Measurements from ENCODE around the gene BET1L.

The BET1L gene

DNA sequence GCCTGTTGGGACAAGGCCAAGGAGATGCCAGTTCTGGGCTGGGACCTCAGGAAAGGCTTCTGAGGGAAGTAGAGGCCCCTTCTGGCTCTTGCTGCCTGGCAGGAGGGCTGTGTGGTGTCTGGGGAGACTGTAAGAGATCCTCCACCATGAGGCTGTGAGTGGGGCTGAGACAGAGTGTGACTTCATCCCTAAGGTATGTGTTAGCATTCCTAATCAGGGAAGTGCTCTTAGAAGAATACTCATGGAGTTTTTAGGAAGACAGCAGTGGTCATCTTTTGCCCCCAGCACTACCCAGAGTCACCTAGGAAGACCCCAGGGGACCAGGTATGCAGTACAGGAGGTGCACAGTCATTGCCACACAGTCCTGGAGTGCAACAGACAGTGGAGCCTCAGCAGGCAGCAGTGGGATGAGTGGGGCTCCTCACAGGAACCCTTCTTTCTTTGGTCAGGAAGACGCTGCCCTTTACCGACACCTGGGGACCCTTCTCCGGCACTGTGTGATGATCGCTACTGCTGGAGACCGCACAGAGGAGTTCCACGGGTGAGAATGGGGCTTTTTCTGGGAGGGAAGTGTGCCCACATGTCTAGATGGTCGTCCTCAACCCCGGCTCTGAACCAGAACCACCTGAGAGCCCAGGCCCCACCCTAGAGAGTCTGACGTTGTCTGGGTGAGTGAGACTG lies 3.1 kb upstream of the BET1L start:
- DNase-seq (ENCODE audit: low read depth, low spot score): no peak

DNA sequence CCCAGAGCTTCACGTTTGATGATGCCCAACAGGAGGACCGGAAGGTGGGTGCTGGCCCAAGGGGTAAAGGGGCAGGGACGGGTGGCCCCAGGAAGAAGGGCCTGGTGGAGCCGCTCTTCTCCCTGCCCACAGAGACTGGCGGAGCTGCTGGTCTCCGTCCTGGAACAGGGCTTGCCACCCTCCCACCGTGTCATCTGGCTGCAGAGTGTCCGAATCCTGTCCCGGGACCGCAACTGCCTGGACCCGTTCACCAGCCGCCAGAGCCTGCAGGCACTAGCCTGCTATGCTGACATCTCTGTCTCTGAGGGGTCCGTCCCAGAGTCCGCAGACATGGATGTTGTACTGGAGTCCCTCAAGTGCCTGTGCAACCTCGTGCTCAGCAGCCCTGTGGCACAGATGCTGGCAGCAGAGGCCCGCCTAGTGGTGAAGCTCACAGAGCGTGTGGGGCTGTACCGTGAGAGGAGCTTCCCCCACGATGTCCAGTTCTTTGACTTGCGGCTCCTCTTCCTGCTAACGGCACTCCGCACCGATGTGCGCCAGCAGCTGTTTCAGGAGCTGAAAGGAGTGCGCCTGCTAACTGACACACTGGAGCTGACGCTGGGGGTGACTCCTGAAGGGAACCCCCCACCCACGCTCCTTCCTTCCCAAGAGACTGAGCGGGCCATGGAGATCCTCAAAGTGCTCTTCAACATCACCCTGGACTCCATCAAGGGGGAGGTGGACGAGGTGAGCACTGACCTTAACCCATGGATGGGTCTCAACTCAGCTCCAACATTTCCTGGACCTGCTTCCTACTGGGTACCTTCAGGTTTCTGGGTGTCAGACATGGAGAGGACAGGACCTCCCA lies 2.3 kb upstream of the BET1L start:
- DNase-seq (ENCODE audit: low read depth, low spot score): no peak

DNA sequence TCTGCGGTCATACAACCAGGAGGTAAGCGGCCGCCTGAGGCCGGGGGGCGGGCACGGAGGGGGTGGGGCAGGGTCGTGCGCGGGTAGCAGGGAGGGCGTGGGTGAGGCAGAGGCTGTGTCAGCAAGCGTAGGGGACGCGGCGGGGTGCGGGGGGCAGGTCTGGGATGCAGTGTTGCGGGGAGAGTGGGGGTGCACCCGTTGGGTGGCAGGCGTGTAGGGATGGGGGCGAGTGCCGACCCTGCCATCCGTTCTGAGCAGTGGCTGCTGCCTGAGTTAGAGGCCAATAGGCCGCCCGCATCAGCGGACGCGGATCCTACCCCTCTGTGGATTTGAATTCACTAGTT lies 1.7 kb upstream of the BET1L start:
- no peak for DNase-seq (ENCODE audit: low read depth, low spot score)

DNA sequence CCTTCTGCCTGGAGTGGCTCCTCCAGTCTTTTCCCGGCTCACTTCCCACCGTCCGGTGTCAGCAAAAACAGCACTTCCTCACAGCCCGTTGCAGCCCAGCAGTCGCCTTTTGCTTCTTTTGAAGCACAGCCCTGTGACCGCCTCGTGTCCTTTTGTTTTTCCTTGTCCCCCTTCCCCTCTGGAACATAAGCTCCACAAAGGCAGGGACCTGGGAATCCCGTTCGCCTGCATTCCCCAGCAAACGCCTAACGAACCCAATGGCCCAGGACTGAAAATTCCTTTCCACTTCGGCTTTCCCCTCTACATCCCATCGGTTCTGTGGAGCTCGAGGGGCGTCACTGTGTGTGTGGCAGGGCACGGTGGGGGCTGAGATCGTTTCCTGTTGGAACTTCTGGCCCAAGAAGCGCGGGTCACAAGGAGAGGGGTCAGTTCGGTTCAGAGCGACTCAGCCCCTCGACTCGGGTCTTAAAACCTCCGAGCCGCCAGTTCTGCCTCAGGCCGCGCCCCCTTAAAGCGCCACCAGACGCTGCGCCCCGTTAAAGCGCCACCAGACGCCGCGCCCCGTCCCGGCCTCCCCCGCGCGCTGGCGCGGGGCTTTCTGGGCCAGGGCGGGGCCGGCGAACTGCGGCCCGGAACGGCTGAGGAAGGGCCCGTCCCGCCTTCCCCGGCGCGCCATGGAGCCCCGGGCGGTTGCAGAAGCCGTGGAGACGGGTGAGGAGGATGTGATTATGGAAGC lies 1.1 kb upstream of the BET1L start:
- no peak for DNase-seq (ENCODE audit: low read depth, low spot score)

DNA sequence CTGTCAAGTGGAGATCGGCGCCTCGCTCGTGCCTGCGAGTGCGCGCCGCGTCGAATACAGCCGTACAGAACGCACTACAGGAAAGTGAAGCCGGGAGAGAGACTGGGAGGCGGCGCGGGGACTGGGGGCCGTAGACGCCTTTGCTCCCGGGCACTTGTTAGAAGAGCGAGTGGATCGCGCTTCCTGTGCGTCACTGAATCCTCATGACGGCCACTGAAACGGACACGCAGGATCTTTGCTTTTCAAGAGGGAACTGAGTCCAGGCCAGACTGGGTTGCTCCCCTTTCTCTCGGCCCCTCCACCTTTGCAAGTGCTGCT lies 623 bp upstream of the BET1L start:
- no peak for DNase-seq (ENCODE audit: low read depth, low spot score)

DNA sequence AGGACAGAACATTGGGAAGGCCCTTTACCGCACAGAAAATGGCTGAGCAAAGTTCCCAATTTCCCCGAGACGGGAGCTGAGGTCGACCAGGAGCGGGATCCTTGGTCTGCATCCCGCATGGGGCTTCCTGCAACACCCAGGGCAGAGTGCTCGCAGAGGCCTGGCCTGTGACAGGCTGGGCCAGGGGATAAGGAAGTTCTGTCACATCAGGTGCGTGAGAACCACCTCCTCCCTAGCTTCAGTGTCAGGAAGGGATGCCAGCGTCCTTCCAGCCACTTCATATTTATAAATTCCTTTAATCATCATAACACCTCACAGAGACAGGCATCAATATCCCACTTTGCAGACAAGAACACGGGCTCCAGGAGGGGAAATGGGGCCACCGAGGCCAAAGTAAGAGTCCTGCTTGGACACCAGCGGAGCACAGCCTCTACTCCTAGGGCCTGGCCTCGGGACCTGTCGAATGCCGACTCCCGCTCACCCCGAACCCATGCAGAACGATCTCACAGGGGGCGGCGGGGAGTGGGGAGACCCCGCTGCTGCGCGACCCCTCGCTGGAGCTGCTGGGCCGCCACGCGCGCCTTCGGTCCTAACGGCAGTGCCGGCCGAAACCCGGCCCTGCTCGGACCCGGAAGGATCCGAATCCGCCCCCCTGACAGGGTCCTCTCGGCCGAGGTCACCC lies 532 bp downstream of the BET1L start:
- DNase-seq (ENCODE audit: low read depth, low spot score): no peak

DNA sequence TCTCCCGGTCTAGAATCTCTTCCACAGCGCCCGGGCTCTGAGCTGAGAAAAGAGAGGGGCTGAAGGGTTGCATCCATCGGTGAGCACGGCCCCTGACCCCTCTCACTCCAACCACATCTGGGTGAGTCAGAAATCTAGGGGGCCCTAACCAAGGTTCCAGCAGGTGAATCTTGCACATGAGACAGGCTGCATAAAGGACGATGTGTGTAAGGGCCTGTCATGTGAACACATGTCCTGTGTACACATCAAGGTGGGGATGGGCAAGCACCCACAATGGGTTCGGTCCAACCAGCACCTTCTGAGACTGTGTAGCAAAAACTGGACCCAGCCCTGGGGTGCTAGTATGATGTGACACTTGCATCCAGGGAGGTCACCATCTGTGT lies 1.2 kb downstream of the BET1L start:
- no peak for DNase-seq (ENCODE audit: low read depth, low spot score)

DNA sequence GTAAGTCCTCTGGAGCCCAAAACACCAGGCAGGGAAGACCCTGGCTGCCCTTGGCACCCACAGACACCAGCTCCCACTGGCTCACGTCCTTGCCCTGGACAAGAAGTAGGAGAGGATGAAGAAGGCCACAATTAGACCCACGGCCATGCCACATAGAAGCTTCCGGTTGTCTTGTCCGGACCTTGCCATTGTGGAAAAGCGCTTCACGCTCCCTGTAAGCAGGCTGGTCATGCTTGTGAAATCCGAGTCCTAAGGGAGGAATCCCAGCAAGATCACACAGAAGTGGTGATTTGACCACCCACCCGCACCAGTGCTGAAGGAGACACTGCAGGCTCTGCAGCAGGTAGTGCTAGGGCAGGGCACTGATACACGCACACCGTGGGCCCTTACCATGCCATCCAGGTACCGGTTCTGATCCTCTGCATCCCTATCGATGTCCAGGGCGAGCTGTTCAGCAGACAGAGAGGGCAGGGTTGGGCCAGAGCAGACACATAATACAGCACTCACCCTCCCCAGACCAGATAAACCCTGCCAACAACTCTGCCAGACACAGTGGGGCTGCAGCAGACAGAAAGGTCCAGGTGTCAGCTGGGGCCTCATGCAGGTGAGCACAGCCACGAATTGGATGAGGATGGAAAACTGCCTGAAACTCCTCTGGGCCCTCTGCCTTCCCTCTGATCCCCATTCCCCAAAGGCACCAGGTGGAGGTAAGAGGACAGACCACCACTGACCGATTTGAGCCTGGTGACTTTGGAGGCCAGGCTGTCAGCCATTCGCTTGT lies 1.8 kb downstream of the BET1L start:
- no peak for DNase-seq (ENCODE audit: low read depth, low spot score)

DNA sequence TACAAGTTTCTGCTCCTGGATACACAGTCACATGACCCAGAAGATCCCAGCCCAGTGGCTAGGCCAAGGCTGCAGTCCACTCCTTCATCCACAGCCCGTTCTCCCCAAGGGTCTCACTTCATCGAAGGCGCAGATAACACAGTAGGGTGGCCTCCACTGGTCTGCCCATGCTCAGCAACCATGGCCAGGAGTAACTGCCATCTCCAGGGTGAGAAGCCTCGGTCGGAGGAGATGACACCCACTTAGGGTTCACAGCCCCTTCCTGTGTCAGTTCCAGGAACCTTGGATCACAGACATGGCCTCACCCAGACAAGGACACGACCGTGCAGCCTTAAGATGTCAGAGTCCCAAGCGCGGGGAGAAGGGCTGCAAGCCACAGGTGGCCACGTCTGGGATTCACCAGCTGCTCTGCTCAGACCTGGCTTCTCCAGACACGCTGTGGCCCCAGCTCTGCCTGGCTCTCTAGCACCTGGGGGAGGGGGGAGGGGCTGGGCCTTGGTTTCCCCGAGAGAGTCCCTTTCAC lies 2.6 kb downstream of the BET1L start:
- no peak for DNase-seq (ENCODE audit: low read depth, low spot score)

DNA sequence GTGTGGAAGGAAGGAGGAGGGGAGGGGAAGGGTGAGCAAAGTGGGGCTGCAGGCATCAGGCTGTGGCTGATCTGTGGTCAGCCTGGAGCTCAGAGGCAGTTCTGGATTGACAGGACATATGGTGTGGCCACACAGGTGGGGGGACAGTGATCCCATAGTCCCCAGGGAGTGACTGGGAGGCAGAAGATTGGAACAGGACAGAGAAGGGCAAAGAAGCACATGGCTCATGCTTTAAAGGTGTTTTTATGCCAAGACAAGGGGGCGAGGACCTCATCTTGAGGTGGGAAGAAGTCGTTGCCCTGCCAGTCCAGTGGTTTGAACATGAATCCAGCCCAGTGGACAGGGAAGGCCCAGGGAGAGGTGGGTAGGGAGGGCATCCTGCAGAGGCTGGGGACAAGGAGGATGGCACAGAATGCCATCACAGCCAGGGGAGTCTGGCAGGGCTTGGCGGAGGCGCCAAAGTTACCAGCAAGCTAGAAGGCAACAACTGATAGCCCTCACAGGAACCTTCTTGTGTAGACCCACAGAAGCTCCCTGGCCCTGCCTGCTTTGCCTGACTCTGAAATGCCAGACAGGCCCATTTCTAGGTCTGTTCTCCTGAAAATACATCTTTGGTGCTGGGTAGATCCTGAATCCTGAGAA lies 3.1 kb downstream of the BET1L start:
- no peak for DNase-seq (ENCODE audit: low read depth, low spot score)

DNA sequence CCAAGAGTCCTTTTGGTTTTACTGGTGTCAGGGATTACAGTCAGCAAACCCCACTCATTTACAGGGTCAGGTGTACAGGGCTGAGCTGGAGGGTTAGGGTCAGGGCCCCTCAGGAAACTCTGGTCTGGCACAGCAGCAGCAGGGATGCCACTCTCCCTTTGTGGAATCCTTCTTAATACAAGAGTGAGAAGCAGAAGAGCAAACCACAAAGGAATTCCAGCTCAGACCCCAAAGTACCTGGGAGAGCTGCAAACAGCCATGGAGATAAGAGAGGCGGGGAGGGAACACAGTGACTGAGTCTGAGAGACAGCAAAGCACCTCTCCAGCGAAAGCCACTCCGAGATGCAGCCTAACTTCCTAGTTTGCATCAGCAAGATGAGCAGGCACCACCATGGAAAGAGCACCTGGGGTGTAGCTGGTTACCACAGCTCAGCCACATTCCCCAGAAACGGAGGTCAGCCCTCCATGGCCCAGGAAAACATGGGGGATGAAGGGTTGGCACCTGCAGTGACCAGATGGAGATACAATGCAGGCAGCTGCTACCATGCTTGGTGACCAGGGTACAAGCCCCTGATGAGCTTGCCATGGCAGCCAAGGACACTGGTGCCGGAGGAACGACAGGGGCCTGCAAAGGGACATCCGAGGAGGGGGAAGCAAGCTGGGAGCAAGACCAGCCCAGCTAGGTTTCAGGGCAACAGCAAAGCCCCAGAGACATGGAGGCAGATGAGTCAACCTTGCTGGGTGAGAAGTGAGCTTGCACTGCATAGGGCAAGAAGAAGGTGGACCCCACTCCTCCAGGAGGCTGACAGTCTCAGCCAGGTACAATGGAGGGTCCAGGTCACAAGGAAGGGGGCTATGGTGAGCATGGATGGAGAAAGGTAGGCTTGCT lies 3.9 kb downstream of the BET1L start:
- DNase-seq (ENCODE audit: low read depth, low spot score): no peak

DNA sequence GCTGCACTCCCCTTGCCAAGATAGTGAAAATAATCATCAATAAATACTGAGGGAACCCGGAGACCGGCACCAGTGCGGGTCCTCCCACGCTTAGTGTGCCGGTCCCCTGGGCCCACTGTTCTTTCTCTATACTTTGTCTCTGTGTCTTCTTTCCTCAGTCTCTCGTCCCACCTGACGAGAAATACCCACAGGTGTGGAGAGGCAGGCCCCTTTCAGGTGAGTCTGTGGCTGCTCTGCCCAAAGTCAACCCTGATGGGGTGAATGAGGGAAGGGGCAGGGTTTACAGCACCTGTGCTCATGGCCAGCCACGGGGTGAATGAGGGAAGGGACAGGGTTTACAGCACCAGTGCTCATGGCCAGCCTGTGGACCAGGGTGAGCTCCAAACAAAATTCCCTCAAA lies 4.7 kb downstream of the BET1L start:
- DNase-seq (ENCODE audit: low read depth, low spot score): no peak

DNA sequence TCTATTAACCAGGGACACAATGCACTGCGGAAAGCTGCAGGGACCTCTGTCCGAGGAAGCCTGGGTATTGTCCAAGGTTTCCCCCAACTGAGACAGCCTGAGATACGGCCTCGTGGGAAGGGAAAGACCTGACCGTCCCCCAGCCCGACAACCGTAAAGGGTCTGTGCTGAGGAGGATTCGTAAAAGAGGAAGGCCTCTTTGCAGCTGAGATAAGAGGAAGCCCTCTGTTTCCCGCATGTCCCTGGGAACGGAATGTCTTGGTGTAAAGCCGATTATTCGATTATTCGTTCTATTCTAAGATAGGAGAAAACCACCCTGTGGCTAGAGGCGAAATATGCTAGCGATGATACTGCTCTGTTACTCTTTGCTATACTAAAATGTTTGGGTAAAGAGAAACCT lies 5.2 kb downstream of the BET1L start:
- DNase-seq (ENCODE audit: low read depth, low spot score): no peak

DNA sequence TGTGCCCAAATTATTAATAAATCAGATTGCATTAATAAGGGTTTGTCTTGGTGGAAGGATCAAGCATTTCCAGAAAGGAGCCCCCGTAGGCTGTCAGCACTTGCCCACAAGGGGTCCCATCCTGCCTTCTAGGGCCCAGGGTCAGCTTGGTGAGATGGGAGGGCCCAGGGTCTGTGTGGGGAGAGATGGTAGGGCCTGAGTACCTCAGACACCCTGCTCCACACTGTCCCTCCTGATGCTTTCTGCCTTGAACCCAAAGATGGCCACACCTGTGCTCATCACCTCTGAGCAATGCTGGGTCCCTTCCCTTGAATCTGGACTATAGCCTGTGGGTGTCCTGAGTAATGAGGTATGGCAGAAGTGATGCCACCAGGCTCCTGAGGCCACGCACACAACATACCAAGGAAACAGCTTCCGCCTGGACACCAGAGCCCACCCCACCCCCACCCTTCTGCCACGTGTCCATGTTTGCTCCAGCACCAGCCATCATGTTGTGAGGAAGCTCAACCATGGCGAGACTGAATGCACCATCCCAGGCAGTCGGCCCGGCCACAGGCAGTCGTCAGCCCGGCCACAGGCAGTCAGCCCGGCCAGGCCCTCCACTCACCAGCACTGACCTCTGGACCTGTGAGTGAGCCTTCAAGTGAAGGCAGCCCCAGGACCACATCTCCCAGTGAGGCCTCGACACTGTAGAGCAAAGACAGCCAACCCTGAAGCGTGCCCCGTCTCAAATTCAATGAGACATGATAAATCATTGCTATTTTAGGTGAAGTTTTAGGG lies 6.8 kb downstream of the BET1L start:
- DNase-seq (ENCODE audit: low read depth, low spot score): no peak

DNA sequence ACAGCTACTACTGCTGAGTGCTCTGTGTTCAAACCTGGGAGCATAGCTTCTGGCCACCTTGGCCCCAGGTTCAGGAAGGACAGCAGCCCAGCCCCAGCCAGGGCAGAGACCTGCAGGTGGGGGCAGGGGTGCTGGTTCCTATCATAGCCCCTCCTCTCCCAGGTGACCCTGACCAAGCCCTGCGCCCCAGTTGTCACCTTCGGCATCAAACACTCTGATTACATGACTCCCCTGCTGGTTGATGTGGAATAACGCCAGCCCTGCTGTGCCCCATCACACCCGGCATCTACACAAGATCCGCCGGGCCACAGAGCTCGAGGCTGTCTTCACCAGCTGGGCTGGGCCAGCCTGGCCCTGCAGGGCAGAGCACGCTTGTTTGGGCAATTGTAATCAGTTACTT lies 7.4 kb downstream of the BET1L start:
- no peak for DNase-seq (ENCODE audit: low read depth, low spot score)

DNA sequence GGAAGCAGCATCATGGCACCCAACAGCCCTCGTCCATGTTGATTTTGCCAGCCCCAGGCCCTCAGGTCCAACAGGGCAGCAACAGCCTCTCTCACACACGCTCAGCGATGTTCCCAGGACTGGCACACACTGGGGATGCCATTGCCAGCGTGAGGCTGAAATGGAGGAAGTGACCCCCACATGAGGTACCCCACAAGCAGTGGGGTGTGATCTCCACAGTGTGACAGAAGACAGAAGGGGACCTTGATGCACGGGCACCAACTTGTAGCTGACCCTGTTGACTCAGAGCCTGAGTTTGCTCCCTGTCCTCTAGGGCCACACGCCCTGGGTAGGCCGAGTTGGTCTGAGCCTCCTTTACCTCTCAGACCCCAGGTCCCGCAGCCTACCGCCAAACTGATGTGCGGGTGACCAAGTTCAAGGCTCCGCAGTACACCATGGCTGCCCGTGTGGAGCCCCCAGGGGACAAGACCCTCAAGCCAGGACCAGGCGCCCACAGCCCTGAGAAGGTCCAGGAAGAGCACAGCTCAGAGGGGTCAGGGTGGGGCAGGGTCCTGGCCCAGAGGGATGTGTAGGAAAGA lies 8.1 kb downstream of the BET1L start:
- no peak for DNase-seq (ENCODE audit: low read depth, low spot score)

DNA sequence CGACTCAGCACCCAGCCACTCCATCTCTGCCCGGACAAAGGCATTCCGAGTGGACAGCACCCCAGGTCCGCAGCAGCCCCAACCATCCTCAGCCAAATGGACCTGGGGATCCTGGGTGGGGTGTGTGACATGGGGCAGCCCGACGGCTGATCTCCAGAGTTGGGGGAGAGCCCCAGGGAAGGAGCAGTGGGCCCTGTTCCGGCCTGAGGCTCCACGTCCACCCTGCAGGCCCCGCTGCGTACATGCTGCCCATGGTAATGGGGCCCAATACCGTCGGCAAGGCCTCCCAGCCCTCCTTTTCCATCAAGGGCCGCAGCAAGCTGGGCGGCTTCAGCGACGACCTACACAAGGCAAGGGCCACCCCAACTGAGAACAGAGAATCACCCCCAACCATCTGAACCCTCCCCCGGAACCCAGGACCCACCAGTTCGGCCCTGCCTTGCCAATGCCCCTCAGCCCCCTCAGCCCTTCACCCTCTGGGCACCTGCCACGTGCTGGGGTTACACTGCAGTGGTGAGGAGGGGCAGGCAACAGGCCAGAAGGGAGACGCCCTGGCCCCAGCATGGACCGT lies 8.9 kb downstream of the BET1L start:
- no peak for DNase-seq (ENCODE audit: low read depth, low spot score)

DNA sequence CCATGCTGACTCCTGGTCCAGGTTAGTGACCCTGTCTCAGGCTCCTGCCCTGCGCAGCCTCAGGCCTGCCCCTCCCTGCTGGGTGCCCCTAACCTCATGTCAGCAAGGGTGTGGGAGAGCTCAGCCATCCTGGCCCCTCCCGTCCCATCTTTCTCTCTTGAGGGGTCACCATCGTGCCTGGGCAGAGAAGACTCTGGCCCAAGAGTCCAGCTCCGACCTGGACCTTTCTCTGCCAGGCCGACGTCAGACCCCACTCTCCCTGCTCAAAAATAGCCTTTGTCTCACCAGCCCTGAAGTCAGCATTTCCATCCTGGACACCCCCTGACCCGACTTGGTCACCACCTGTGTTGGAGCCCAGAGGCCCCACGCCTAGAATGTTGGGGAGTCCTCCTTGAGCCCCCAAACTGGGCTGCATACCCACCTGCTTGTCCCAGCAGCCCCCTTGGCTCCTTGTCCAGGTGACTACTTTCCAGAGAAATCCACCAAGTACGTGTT lies 9.4 kb downstream of the BET1L start:
- DNase-seq (ENCODE audit: low read depth, low spot score): no peak
